Stimulated activated CD4-positive, alpha-beta T cell treated with anti-CD3 and anti-CD28 coated beads, Interleukin-4, amount 100 ng/mL, for 4 hours (primary cell): Measurements from ENCODE around the gene CEMIP.

Experiments used
- DNase-seq, 2 experiments: peaks; one replicate each; pipeline ENCODE4 v3.0.0-alpha.2; 2020

Gene CEMIP

GRCh38 chr15:80936288-80937078 is 157.3 kb downstream of the CEMIP start:
- DNase-seq, result no peak

- no peak for DNase-seq
These were observed 158.5 kb downstream of the CEMIP start for GRCh38 chr15:80937718-80938117.

DNA sequence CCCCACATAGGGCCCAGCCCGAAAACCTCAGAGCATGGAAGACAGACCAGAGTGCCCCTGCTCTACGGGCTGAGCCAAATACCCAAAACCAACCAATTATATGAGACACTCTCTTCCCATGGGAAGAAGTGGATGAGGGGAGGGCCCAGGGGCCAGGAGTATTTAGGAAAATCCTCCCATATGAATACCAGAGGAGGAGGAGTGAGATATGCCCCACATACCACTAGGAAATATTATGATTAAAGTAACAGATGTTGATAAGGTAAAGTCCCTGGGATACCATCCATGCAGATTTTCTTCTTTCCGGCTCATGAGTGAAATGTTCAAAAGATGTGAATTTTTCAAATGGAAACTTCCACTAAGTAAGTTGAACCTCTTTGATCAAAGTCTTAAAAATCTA is 160.0 kb downstream of the CEMIP start:
- no peak for DNase-seq

GRCh38 chr15:80940331-80940730 is 161.2 kb downstream of the CEMIP start:
- no peak for DNase-seq

DNA sequence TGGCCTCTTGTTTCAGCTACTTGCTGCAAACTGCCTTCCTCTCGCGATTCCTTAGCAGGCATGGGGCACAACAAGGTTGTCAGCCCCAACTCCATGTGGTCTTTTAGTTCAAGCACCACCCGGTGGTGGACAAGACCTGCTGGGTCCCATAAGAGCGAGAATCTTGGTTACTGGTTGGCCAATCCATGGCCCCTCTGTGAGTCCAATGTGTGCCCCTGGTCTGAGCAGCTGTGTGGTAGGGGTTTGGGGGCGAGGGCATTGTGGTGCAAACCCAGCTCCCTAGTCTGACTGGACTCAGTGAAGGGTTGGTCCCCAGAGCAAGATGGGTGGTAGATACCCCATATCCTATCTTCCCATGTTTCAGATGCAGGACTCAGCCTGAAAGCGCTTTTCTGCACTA is 161.7 kb downstream of the CEMIP start:
- no peak for DNase-seq

GRCh38 chr15:80942266-80942665 is 163.1 kb downstream of the CEMIP start:
- DNase-seq, result no peak

GRCh38 chr15:80942746-80943565 is 163.8 kb downstream of the CEMIP start:
- no peak for DNase-seq

DNA sequence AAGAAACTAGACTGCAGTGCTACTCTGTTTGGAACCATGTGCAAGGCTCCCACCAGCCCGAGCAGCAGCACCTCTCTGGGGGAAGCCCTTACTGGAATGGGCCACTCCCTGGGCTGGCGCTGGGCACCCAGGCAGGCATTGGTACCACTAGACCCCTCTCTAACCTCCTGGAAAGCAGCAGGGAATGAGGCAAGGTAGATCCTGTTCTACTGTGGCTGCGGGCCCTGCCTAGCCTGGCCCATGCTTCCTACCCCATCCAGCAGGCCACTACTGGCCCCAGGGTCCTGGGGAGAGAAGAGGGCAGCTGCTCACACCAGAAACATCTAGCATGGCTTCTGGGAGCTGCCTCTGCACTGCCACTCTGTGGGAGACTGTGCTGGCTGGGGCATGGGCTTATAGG is 165.6 kb downstream of the CEMIP start:
- no peak for DNase-seq

DNA sequence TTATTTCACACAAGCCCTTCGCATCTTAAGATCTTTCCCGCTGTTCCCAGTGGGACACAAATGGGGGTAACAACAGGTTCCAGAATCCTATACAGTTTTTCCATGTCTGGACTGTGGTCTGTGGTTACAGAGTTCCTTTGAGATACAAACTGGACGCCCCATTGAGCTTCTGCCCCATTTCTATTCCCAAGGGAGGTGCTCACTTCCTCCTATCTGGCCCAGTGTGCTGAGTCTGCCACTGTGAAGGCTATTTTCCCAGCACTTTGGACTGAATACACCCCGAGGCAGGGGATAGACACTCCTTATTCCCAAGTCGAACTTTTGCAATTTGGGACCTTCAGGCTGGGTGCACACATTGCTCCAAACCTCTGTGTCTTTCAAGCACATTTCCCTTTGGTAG is 166.4 kb downstream of the CEMIP start:
- no peak for DNase-seq

GRCh38 chr15:80946576-80946975 is 167.4 kb downstream of the CEMIP start:
- no peak for DNase-seq

- DNase-seq, result no peak
These were observed 169.6 kb downstream of the CEMIP start for GRCh38 chr15:80948651-80949292.

DNA sequence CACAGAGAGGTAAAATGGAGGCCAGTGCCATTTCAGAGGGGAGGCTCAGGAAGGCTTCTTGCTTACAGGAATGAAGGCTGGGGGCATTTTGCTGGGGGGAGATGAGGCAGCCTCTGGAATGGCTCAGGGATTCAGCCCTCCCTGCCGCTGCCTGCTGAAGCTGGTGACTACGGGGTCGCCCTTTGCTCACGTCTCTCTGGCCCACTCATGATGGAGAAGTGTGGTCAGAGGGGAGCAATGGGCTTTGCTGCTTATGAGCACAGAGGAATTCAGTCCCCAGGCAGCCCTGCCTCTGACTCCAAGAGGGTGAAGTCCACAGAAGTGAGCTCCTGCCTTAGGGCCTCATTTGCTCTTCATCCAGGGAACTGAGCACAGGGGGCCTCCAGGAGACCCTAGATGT is 170.6 kb downstream of the CEMIP start:
- no peak for DNase-seq

DNA sequence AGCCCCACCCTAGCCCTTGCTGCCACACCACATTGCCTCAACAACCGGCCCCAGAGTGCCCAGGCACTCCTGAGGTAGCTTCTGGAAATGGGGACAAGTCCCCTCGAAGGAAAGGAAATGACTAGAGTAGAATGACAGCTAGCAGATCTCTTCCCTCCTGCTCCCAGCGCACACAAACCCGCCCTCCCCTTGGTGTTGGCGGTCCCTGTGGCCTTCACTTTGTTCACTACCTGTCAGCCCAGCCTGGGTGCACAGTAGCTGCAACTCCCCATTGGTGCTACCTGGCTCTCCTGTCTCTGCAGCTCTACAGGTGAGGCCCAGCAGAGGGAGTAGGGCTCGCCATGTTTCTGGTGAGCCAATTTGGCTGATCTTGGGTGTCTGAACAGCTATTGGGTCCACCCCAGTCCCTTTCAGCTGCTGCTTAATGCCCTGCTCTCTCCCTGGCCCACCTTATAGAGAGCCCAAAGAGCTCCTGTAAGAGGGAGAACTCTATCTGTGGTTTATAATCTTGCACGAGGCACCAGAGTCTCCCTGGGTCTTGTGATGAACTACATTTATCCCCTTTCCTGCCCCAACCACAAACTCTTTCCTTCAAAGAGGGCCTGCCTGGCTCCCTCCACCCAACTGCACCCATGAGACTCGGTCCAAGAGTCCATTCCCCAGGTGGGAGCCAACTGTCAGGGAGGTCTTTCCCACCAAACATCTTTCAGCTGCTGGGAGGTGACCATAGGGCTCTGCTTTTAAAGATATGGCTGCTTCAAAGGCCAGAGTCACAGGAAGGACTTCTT is 171.3 kb downstream of the CEMIP start:
- DNase-seq, result no peak

- DNase-seq, result no peak
These were observed 172.8 kb downstream of the CEMIP start for GRCh38 chr15:80951941-80952340.

- no peak for DNase-seq
These were observed 174.1 kb downstream of the CEMIP start for GRCh38 chr15:80953001-80953952.

- no peak for DNase-seq
These were observed 175.0 kb downstream of the CEMIP start for GRCh38 chr15:80953953-80954778.

DNA sequence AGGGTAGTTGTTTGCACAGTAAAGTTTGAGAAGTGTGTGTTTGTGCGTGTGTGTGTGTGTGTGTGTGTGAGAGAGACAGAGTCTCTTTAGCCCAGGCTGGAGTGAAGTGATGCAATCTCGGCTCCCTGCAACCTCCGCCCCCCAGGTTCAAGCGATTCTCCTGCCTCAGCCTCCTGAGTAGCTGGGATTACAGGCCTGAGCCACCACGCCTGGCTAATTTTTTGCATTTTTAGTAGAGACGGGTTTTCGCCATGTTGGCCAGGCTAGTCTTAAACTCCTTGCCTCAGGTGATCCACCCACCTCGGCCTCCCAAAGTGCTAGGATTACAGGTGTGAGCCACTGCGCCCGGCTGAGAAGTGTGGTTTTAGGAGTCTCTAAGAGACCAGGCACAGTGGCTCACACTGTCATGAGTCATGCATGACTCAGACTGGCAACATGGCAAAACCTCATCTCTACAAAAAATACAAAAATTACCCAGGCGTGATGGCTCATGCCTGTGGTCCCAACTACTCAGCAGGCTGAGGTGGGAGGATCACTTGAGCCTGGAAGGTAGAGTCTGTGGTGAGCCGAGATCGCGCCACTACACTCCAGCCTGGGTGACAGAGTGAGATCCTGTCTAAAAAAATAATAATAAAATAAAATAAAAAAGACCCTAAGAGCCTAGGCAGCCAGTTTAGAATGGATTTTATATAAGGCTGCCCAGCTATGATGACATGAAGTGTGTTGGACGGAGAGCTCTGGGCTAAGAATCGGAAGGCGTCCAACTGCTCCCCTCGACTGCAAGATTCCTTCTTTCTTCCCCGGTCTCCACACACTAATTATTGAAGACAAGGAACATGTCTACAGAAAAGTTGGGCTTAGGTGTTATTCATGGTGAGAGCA is 176.6 kb downstream of the CEMIP start:
- DNase-seq, result peak; percentile 34 to 65

- DNase-seq, result no peak
These were observed 178.4 kb downstream of the CEMIP start for GRCh38 chr15:80957556-80957955.

- no peak for DNase-seq
These were observed 178.8 kb downstream of the CEMIP start for GRCh38 chr15:80957976-80958375.
